ENCODE results near the gene UCMA. TPM values are rescaled to one million over a fixed set of nuclear protein-coding genes. Genes with fewer than 3 reads are reported as not detected.

UCMA gene
- total RNA-seq, 4 donors from 2014 or later = not detected

GRCh38 chr10:13233358-13233757 lies 816 bp downstream of the UCMA start:
- Histone ChIP-seq H3K9me3 (no peaks in the 10 kb centered on the region), H3K4me3 (replicated peaks in 1 of 3) (no peak overlapping the region), H3K36me3 (no peaks in the 10 kb centered on the region), H3K27me3 (no peaks in the 10 kb centered on the region), H3K27ac (no peak overlapping the region), H3K4me1 (no peaks in the 10 kb centered on the region)
- intact Hi-C loops (cut with DNase I) = no loop called here
- TF ChIP-seq, protein P1, sequence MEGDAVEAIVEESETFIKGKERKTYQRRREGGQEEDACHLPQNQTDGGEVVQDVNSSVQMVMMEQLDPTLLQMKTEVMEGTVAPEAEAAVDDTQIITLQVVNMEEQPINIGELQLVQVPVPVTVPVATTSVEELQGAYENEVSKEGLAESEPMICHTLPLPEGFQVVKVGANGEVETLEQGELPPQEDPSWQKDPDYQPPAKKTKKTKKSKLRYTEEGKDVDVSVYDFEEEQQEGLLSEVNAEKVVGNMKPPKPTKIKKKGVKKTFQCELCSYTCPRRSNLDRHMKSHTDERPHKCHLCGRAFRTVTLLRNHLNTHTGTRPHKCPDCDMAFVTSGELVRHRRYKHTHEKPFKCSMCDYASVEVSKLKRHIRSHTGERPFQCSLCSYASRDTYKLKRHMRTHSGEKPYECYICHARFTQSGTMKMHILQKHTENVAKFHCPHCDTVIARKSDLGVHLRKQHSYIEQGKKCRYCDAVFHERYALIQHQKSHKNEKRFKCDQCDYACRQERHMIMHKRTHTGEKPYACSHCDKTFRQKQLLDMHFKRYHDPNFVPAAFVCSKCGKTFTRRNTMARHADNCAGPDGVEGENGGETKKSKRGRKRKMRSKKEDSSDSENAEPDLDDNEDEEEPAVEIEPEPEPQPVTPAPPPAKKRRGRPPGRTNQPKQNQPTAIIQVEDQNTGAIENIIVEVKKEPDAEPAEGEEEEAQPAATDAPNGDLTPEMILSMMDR (IDR thresholded peaks at IDR 0.05) = no peak
- TF ChIP-seq POLR2A (IDR thresholded peaks at IDR 0.05) = no peak
- DNase-seq = no peak
- 49 to 73% methylated on average over 7 to 12 of the region's 14 CpGs for WGBS, 2 donors

- DNase-seq = no peak
- H3K9me3 ChIP-seq = no peaks in the 10 kb centered on the region
- H3K27me3 ChIP-seq = no peaks in the 10 kb centered on the region
- H3K4me3 ChIP-seq (replicated peaks in 1 of 3) = no peak overlapping the region
- TF ChIP-seq, protein P1 (IDR thresholded peaks at IDR 0.05) = no peak
- TF ChIP-seq POLR2A (IDR thresholded peaks at IDR 0.05) = no peak
- 72 to 73% methylated on average over 6 of the region's 6 CpGs for WGBS, 2 donors
- intact Hi-C loops (cut with DNase I) = no loop called here
- H3K27ac ChIP-seq = no peak overlapping the region
- H3K4me1 ChIP-seq = no peaks in the 10 kb centered on the region
- no peaks in the 10 kb centered on the region for H3K36me3 ChIP-seq
Measured at GRCh38 chr10:13231808-13232207, 2.4 kb downstream of the UCMA start.

GRCh38 chr10:13231190-13231589 lies 3.0 kb downstream of the UCMA start:
- no peak for DNase-seq
- Histone ChIP-seq H3K27ac (no peak overlapping the region), H3K4me1 (no peaks in the 10 kb centered on the region), H3K36me3 (no peaks in the 10 kb centered on the region), H3K4me3 (replicated peaks in 1 of 3) (no peak overlapping the region), H3K27me3 (no peaks in the 10 kb centered on the region), H3K9me3 (no peaks in the 10 kb centered on the region)
- intact Hi-C loops (cut with DNase I) = no loop called here
- no peak for TF ChIP-seq POLR2A (IDR thresholded peaks at IDR 0.05)
- TF ChIP-seq, protein P1 (IDR thresholded peaks at IDR 0.05) = no peak
- WGBS, 2 donors = 67 to 71% methylated on average over 9 of the region's 9 CpGs

DNA sequence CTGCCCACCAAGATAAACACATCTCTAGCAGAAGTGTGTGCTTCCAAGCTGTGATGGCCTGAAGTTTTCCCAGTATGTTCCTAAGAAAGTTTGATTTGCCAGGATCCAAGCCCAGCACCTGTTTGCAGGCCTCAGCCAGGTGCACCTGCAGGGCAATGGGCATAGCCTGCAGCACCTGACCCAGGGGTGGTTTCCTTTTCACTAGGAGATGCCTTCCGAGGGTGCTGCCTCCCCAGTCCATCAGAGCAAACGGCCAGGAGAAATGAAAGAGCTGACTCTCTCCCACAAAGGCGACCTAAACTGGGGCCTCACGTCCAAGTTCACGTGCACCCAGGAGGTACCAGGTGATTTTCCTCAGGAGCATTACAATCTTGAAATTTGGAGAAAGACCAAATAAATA lies 7.1 kb downstream of the UCMA start:
- TF ChIP-seq, protein P1 (IDR thresholded peaks at IDR 0.05) = no peak
- TF ChIP-seq POLR2A (IDR thresholded peaks at IDR 0.05) = no peak
- H3K4me3 ChIP-seq (replicated peaks in 1 of 3) = no peak overlapping the region
- no peak for DNase-seq
- 91 to 94% methylated on average over 5 of the region's 5 CpGs for WGBS, 2 donors
- H3K27ac ChIP-seq = no peak overlapping the region
- no peaks in the 10 kb centered on the region for H3K9me3 ChIP-seq
- intact Hi-C loops (cut with DNase I) = no loop called here
- H3K27me3 ChIP-seq = no peaks in the 10 kb centered on the region
- H3K36me3 ChIP-seq = no peaks in the 10 kb centered on the region
- no peaks in the 10 kb centered on the region for H3K4me1 ChIP-seq

GRCh38 chr10:13225601-13226000 lies 8.6 kb downstream of the UCMA start:
- Histone ChIP-seq H3K4me1 (no peaks in the 10 kb centered on the region), H3K9me3 (no peaks in the 10 kb centered on the region), H3K27me3 (no peaks in the 10 kb centered on the region), H3K36me3 (no peaks in the 10 kb centered on the region), H3K4me3 (replicated peaks in 1 of 3) (no peak overlapping the region), H3K27ac (no peak overlapping the region)
- DNase-seq = no peak
- WGBS, 2 donors = 94 to 95% methylated on average over 8 of the region's 8 CpGs
- intact Hi-C loops (cut with DNase I) = no loop called here
- TF ChIP-seq POLR2A (IDR thresholded peaks at IDR 0.05) = no peak
- TF ChIP-seq, protein P1 (IDR thresholded peaks at IDR 0.05) = no peak
